ENCODE data around the gene SIGLEC5. TPM values are rescaled to one million over a fixed set of nuclear protein-coding genes. Genes with fewer than 3 reads are reported as not detected.

The SIGLEC5 gene
- total and polyA plus RNA-seq, 2 of the 4 experiments (the other 2 are of a cell fraction): not detected

DNA sequence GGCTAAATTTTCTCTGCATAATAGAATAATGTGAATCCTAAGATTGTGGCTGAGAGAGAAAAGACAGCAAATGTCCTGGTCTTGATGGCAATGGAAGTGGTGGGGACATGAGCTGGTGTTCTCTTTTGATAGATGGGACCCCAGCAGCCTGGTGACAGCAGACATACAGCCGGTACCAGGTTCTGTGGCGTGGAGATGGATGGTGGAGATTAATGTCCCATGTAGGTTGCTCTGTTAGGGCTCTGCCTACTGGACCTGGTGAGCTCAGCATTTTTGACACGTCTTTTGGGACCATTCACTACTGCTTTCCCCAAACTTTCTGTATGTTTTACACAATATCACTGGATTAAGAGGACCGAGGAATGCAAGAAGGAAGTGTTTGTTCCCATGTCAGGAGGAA lies 24.6 kb upstream of the SIGLEC5 start:
- Histone ChIP-seq H2BK20ac (ENCODE audit: low read depth, low read length) (no peak overlapping the region), H2AK5ac (ENCODE audit: low read depth, low read length) (no peak overlapping the region), H3K4me3 (ENCODE audit: insufficient read depth, low read depth, low read length) (no peak overlapping the region), H3K79me1 (ENCODE audit: low read depth in 1 of 2, low read length in 2 of 2) (no peaks in the 10 kb centered on the region), H4K91ac (ENCODE audit: insufficient read depth, low read depth, low read length) (no peak overlapping the region), H3K9me3 (ENCODE audit: control insufficient read depth, insufficient read depth, low read length) (no peaks in the 10 kb centered on the region), H3K14ac (replicated peaks; ENCODE audit: low read depth, low read length) (no peak overlapping the region), H3K4me2 (ENCODE audit: low read depth, low read length) (no peak overlapping the region), H3K18ac (ENCODE audit: low read depth, low read length) (no peak overlapping the region), H3K23ac (ENCODE audit: low read depth, low read length) (no peak overlapping the region), H3K27me3 (ENCODE audit: control insufficient read depth, insufficient read depth, low read length) (no peaks in the 10 kb centered on the region), H3K56ac (ENCODE audit: extremely low read depth, insufficient read depth, low read length) (no peak overlapping the region), H3K27ac (ENCODE audit: insufficient read depth, low read length) (no peak overlapping the region), H2BK120ac (ENCODE audit: low read depth, low read length) (no peak overlapping the region), H3K9ac (ENCODE audit: low read depth, low read length) (no peak overlapping the region), H2AFZ (replicated peaks; ENCODE audit: low read length, poor library complexity) (no peak overlapping the region), H2AK9ac (replicated peaks; ENCODE audit: low read depth, low read length, poor library complexity) (no peak overlapping the region), H3K4me1 (ENCODE audit: control insufficient read depth, insufficient read depth, low read length) (no peaks in the 10 kb centered on the region), H4K20me1 (ENCODE audit: insufficient read depth, low read length) (no peaks in the 10 kb centered on the region), H3K4ac (ENCODE audit: low read depth, low read length) (no peak overlapping the region), H2BK5ac (ENCODE audit: low read depth, low read length, poor library complexity, severe bottlenecking) (no peak overlapping the region), H3K9me1 (ENCODE audit: insufficient read depth, low read length) (no peaks in the 10 kb centered on the region), H2BK15ac (ENCODE audit: low read depth, low read length) (no peak overlapping the region), H3K36me3 (ENCODE audit: control insufficient read depth, insufficient read depth, low read length) (no peaks in the 10 kb centered on the region), H4K5ac (ENCODE audit: low read depth, low read length) (no peak overlapping the region), H4K8ac (ENCODE audit: low read depth in 2 of 2, low read length in 2 of 2) (no peak overlapping the region)
- dilution Hi-C loops (cut with HindIII; ENCODE audit: low sequenced_read_pairs, unreplicated experiment) (no loop called here), intact Hi-C loops (cut with micrococcal nuclease) (no loop called here), in situ Hi-C loops (cut with MboI; ENCODE audit: low sequenced_read_pairs) (loop anchor here (5.0 kb wide), 1 partner anchor 182 kb away; no protein-coding TSS in a partner anchor)
- no CpG with 5 or more reads among the region's 4 CpGs for WGBS, 2 experiments (ENCODE audit: extremely low coverage in 2 of 2, insufficient read length in 1 of 2)
- ChIA-PET CTCF (interaction anchor here (0.7 to 1.1 kb wide), 2 partner anchors 15 to 123 kb away, joined by 3 to 4 read pairs; no protein-coding TSS in a partner anchor), POLR2A (ENCODE audit: unreplicated experiment) (no interaction called here)
- ATAC-seq (ENCODE audit: low read depth) (no peak), DNase-seq (no peak)
- BruUV-seq (replicated peaks): no TSS peak
- TF ChIP-seq, protein P1, sequence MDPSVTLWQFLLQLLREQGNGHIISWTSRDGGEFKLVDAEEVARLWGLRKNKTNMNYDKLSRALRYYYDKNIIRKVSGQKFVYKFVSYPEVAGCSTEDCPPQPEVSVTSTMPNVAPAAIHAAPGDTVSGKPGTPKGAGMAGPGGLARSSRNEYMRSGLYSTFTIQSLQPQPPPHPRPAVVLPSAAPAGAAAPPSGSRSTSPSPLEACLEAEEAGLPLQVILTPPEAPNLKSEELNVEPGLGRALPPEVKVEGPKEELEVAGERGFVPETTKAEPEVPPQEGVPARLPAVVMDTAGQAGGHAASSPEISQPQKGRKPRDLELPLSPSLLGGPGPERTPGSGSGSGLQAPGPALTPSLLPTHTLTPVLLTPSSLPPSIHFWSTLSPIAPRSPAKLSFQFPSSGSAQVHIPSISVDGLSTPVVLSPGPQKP (IDR thresholded peaks at IDR 0.05; ENCODE audit: borderline replicate concordance, low read depth, low read length): no peak
- TF ChIP-seq RAD21 (IDR thresholded peaks at IDR 0.05; ENCODE audit: low read length) (no peak), CEBPB (IDR thresholded peaks at IDR 0.05; ENCODE audit: low read depth, low read length) (no peak), NFE2L2 (IDR thresholded peaks at IDR 0.05; ENCODE audit: low read depth, low read length) (no peak), RCOR1 (IDR thresholded peaks at IDR 0.05; ENCODE audit: insufficient replicate concordance, low read length) (no peak), POLR2A (IDR thresholded peaks at IDR 0.05; ENCODE audit: low read depth, low read length) (no peak), FOS (IDR thresholded peaks at IDR 0.05; ENCODE audit: low read depth, low read length) (no peak), BHLHE40 (IDR thresholded peaks at IDR 0.05; ENCODE audit: low read depth, low read length) (no peak)
- TF ChIP-seq, protein P2, sequence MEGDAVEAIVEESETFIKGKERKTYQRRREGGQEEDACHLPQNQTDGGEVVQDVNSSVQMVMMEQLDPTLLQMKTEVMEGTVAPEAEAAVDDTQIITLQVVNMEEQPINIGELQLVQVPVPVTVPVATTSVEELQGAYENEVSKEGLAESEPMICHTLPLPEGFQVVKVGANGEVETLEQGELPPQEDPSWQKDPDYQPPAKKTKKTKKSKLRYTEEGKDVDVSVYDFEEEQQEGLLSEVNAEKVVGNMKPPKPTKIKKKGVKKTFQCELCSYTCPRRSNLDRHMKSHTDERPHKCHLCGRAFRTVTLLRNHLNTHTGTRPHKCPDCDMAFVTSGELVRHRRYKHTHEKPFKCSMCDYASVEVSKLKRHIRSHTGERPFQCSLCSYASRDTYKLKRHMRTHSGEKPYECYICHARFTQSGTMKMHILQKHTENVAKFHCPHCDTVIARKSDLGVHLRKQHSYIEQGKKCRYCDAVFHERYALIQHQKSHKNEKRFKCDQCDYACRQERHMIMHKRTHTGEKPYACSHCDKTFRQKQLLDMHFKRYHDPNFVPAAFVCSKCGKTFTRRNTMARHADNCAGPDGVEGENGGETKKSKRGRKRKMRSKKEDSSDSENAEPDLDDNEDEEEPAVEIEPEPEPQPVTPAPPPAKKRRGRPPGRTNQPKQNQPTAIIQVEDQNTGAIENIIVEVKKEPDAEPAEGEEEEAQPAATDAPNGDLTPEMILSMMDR (conservative IDR thresholded peaks at IDR 0.05; ENCODE audit: low read depth, low read length): no peak
